Measurements from ENCODE around the gene LPO.
A peak's percentile ranks its signal among the peaks of the same experiment; 100 is the strongest.

LPO gene

DNA sequence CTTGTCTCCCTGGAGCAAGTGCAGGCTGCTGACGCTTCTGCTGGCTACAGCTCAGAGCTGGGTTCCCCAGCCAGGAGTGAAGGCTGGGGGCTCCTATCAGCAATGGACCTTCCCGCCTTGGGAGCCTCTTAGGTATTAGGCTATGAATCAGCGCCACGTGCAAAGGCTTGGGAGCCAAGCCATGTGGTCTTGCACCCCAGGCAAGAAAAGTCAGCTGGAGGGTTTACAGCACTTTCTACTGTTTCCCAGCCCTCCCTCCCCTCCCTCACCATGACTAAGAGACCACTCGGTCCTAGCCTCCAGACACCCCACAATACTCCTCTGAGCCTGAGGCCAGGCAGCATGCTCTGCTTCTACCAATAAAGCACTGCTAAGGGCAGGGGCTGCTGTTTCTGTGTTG, 33.6 kb upstream of the LPO start:
- Histone ChIP-seq H3K4me3 (ENCODE audit: low read depth in 1 of 5, low read length in 5 of 5) (no peak overlapping the region), H3K9ac (ENCODE audit: low read length in 5 of 5) (no peak overlapping the region), H3K4me1 (ENCODE audit: control insufficient read depth in 5 of 5, insufficient read depth in 5 of 5, low read length in 5 of 5) (no peaks in the 10 kb centered on the region), H3K36me3 (ENCODE audit: control insufficient read depth in 5 of 5, insufficient read depth in 5 of 5, low read length in 5 of 5) (peaks cover 7 to 46% (median 37%) of the 10 kb centered on the region in 5 donors), H3K27me3 (ENCODE audit: control insufficient read depth in 5 of 5, insufficient read depth in 4 of 5, low read length in 5 of 5) (peaks cover 0 to 6% (median 0%) of the 10 kb centered on the region in 5 donors), H3K27ac (ENCODE audit: low read depth, low read length) (no peak overlapping the region), H3K9me3 (ENCODE audit: control insufficient read depth in 5 of 5, low read length in 5 of 5) (no peaks in the 10 kb centered on the region)

DNA sequence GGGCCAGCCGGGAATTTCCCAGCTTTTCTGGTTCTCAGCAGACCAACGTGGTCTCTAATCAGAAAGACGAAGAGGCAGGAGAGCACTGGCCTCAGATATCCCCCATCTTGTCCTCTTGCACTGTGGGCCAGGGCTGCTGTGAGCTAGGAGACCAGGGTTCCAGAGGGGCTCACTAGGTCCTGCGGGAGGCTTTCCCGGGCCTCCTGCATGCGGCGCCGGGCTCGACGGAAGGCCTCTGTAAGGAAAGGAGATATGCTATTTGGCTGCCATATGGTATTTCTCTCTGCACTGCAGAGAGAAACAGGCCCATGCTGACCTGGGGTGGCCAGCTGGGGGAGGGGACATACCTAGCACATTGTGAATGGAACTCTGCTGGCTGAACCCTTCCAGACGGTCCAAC, 32.4 kb upstream of the LPO start:
- H3K36me3 ChIP-seq (ENCODE audit: control insufficient read depth in 5 of 5, insufficient read depth in 5 of 5, low read length in 5 of 5) = peaks cover 14 to 57% (median 48%) of the 10 kb centered on the region in 5 donors
- H3K4me1 ChIP-seq (ENCODE audit: control insufficient read depth in 5 of 5, insufficient read depth in 5 of 5, low read length in 5 of 5) = no peaks in the 10 kb centered on the region
- no peak overlapping the region for H3K4me3 ChIP-seq (ENCODE audit: low read depth in 1 of 5, low read length in 5 of 5)
- H3K9me3 ChIP-seq (ENCODE audit: control insufficient read depth in 5 of 5, low read length in 5 of 5) = no peaks in the 10 kb centered on the region
- no peak overlapping the region for H3K27ac ChIP-seq (ENCODE audit: low read depth, low read length)
- no peaks in the 10 kb centered on the region for H3K27me3 ChIP-seq (ENCODE audit: control insufficient read depth in 5 of 5, insufficient read depth in 4 of 5, low read length in 5 of 5)
- no peak overlapping the region for H3K9ac ChIP-seq (ENCODE audit: low read length in 5 of 5)

DNA sequence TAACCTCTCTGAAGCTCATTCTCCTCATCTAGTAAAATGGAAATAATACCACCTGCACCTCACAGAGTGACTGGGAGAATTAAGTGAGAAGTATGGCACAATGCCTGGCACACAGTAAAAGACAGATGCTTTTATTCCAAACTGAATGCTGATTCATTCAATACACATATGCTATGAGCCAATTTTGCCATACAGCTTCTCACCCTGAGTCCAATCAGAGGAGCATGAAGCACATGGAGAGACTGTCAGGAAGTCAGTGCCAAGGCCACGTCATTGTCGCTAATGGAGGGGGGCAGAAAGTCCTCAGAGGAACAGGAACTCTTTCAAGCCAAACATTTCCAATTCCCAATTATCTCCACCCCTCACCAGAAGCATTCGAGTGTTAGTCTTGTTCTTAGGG, 30.9 kb upstream of the LPO start:
- no peak overlapping the region for H3K4me3 ChIP-seq (ENCODE audit: low read depth in 1 of 5, low read length in 5 of 5)
- no peaks in the 10 kb centered on the region for H3K4me1 ChIP-seq (ENCODE audit: control insufficient read depth in 5 of 5, insufficient read depth in 5 of 5, low read length in 5 of 5)
- H3K9me3 ChIP-seq (ENCODE audit: control insufficient read depth in 5 of 5, low read length in 5 of 5) = no peaks in the 10 kb centered on the region
- H3K36me3 ChIP-seq (ENCODE audit: control insufficient read depth in 5 of 5, insufficient read depth in 5 of 5, low read length in 5 of 5) = peaks cover 18 to 69% (median 56%) of the 10 kb centered on the region in 5 donors
- no peak overlapping the region for H3K27ac ChIP-seq (ENCODE audit: low read depth, low read length)
- H3K9ac ChIP-seq (ENCODE audit: low read length in 5 of 5) = no peak overlapping the region
- H3K27me3 ChIP-seq (ENCODE audit: control insufficient read depth in 5 of 5, insufficient read depth in 4 of 5, low read length in 5 of 5) = no peaks in the 10 kb centered on the region

DNA sequence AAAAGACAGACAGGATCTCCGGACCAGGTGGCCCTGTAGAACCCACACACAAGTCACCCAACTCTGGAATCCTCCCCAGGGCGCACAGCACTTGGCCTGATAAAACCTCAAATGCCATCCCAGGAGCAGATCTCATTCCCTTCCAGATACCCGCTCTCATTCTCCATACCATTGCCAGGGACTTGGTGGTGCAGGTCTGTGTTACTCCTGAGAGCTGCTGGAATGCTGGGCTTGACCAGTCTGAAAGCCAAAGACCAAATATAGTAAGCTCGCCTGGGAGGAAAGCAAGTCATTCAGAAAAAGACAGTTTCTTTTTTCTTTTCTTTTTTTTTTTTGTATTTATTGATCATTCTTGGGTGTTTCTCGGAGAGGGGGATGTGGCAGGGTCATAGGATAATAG, 30.0 kb upstream of the LPO start:
- no peaks in the 10 kb centered on the region for H3K4me1 ChIP-seq (ENCODE audit: control insufficient read depth in 5 of 5, insufficient read depth in 5 of 5, low read length in 5 of 5)
- no peaks in the 10 kb centered on the region for H3K27me3 ChIP-seq (ENCODE audit: control insufficient read depth in 5 of 5, insufficient read depth in 4 of 5, low read length in 5 of 5)
- no peak overlapping the region for H3K4me3 ChIP-seq (ENCODE audit: low read depth in 1 of 5, low read length in 5 of 5)
- H3K9ac ChIP-seq (ENCODE audit: low read length in 5 of 5) = no peak overlapping the region
- peaks cover 20 to 78% (median 65%) of the 10 kb centered on the region in 5 donors for H3K36me3 ChIP-seq (ENCODE audit: control insufficient read depth in 5 of 5, insufficient read depth in 5 of 5, low read length in 5 of 5)
- H3K27ac ChIP-seq (ENCODE audit: low read depth, low read length) = no peak overlapping the region
- H3K9me3 ChIP-seq (ENCODE audit: control insufficient read depth in 5 of 5, low read length in 5 of 5) = no peaks in the 10 kb centered on the region

DNA sequence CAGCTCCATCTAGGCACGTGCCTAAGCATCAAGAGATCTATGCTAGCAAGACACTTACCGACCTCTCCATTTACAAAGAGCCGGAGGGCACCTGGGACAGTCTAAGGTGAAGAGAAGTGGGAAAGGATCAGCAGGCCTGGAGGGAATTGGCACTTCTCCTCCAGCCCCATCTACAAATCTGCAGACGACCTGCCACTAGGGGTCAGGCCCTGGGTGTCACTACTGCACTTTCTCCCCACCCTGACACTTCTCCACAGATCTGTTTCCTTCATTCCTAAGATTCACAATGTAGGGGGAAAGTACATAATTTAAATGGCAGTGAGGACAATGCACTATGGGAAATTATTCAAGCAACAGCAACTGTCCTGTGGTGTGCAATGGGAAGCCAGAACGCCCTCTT, 27.5 kb upstream of the LPO start:
- no peak overlapping the region for H3K9ac ChIP-seq (ENCODE audit: low read length in 5 of 5)
- peaks cover 28 to 88% (median 80%) of the 10 kb centered on the region in 5 donors for H3K36me3 ChIP-seq (ENCODE audit: control insufficient read depth in 5 of 5, insufficient read depth in 5 of 5, low read length in 5 of 5)
- no peak overlapping the region for H3K4me3 ChIP-seq (ENCODE audit: low read depth in 1 of 5, low read length in 5 of 5)
- no peaks in the 10 kb centered on the region for H3K27me3 ChIP-seq (ENCODE audit: control insufficient read depth in 5 of 5, insufficient read depth in 4 of 5, low read length in 5 of 5)
- H3K4me1 ChIP-seq (ENCODE audit: control insufficient read depth in 5 of 5, insufficient read depth in 5 of 5, low read length in 5 of 5) = no peaks in the 10 kb centered on the region
- no peaks in the 10 kb centered on the region for H3K9me3 ChIP-seq (ENCODE audit: control insufficient read depth in 5 of 5, low read length in 5 of 5)
- no peak overlapping the region for H3K27ac ChIP-seq (ENCODE audit: low read depth, low read length)

DNA sequence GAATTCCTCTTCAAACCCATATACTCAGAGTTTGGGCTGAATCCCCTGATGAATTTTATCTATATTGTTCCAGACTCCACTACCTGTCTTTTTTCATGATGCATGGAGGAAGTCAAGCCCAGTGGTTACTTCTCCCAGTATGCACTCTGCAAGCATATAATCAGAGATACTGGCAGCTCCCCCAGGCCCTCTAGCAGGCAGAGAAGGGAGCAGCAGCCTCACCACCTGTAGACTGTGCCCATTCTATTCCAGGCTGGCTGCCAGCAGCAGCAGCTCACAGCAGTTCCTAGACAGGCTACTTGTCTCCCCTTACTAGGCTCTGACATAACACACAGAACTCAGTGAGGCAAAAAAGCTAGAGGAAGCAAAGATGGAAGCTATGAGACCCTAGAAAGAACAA, 22.7 kb upstream of the LPO start:
- no peak overlapping the region for H3K27ac ChIP-seq (ENCODE audit: low read depth, low read length)
- H3K4me3 ChIP-seq (ENCODE audit: low read depth in 1 of 5, low read length in 5 of 5) = no peak overlapping the region
- no peak overlapping the region for H3K9ac ChIP-seq (ENCODE audit: low read length in 5 of 5)
- H3K27me3 ChIP-seq (ENCODE audit: control insufficient read depth in 5 of 5, insufficient read depth in 4 of 5, low read length in 5 of 5) = no peaks in the 10 kb centered on the region
- H3K4me1 ChIP-seq (ENCODE audit: control insufficient read depth in 5 of 5, insufficient read depth in 5 of 5, low read length in 5 of 5) = peaks cover 5 to 14% (median 13%) of the 10 kb centered on the region in 5 donors
- H3K9me3 ChIP-seq (ENCODE audit: control insufficient read depth in 5 of 5, low read length in 5 of 5) = no peaks in the 10 kb centered on the region
- peaks cover 15 to 52% (median 46%) of the 10 kb centered on the region in 5 donors for H3K36me3 ChIP-seq (ENCODE audit: control insufficient read depth in 5 of 5, insufficient read depth in 5 of 5, low read length in 5 of 5)

DNA sequence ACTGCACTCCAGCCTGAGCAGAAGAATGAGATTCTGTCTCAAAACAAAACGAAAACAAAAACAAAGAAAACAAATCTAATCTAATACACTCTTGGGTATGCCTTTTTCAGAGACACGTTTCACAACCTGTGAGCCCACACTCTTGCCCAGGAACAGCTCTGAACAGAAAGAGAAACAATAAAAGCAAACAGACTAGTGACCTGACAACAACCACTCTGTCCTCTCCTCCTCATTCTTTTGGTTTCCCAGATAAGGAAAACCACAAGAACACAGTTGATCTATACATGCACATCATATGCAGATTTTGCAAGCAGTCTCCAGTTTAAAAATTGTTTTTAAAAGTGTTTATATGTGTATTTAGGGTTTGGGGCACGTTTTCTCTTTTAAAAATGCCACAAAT, 20.6 kb upstream of the LPO start:
- peaks cover 11 to 34% (median 32%) of the 10 kb centered on the region in 5 donors for H3K36me3 ChIP-seq (ENCODE audit: control insufficient read depth in 5 of 5, insufficient read depth in 5 of 5, low read length in 5 of 5)

DNA sequence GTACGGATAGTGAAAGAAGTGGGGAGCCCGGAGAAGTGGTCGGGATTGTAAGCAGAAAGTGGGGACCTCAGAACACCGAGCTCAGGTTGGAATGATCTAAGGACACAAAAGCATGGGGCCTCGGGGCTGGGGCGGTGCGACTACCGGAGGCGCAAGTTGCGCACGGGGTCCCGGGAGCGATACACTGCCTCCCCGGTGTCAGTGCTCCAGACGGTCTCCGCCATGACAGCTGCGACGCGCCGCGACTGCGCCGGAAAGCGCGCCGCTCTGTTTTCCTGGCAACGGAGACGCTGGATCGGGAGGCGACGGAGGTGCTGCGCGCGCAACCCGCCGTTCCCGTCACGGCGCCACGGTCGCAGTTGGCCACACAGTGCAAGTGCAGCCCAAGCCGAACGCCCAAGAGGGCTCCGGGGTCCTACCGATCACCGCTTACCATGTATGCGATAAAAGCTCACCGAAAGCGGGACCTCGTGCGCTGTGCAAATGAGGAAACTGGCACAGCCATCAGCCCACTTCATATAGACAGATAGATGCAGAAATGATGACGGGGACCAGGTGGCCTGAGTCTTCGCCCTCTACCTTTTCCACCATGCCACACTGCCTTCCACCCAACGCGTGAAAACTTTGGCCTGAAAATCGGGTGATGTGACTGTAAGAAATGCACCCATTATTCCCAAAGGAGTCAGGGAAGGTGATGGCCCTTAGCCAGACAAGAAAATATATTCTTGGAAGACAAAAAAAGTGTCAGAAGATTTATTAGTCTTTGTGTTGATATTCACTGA, 19.2 kb upstream of the LPO start, which contains the start of gene MKS1:
MKS1 (minus strand) TSS at position 249 of the 782 bp plus-strand sequence; CDS start at position 224, 25 bp downstream.
- Histone ChIP-seq H3K36me3 (ENCODE audit: control insufficient read depth in 5 of 5, insufficient read depth in 5 of 5, low read length in 5 of 5) (peaks cover 2 to 20% (median 17%) of the 10 kb centered on the region in 5 donors), H3K27ac (ENCODE audit: low read depth, low read length) (peak within 1 kb of the TSS; percentile 65), H3K9ac (ENCODE audit: low read length in 5 of 5) (peak within 1 kb of the TSS; percentile 49 to 93 (median 90)), H3K27me3 (ENCODE audit: control insufficient read depth in 5 of 5, insufficient read depth in 4 of 5, low read length in 5 of 5) (no peaks in the 10 kb centered on the region), H3K4me3 (ENCODE audit: low read depth in 1 of 5, low read length in 5 of 5) (peak within 1 kb of the TSS; percentile 74 to 99 (median 96)), H3K9me3 (ENCODE audit: control insufficient read depth in 5 of 5, low read length in 5 of 5) (no peaks in the 10 kb centered on the region), H3K4me1 (ENCODE audit: control insufficient read depth in 5 of 5, insufficient read depth in 5 of 5, low read length in 5 of 5) (peaks cover 5 to 14% (median 13%) of the 10 kb centered on the region in 5 donors)

More for the DNA sequence above, 20.6 kb upstream of the LPO start:
- no peak overlapping the region for H3K27ac ChIP-seq (ENCODE audit: low read depth, low read length)
- no peaks in the 10 kb centered on the region for H3K9me3 ChIP-seq (ENCODE audit: control insufficient read depth in 5 of 5, low read length in 5 of 5)
- no peaks in the 10 kb centered on the region for H3K27me3 ChIP-seq (ENCODE audit: control insufficient read depth in 5 of 5, insufficient read depth in 4 of 5, low read length in 5 of 5)
- no peak overlapping the region for H3K9ac ChIP-seq (ENCODE audit: low read length in 5 of 5)
- H3K4me1 ChIP-seq (ENCODE audit: control insufficient read depth in 5 of 5, insufficient read depth in 5 of 5, low read length in 5 of 5) = peaks cover 5 to 14% (median 13%) of the 10 kb centered on the region in 5 donors
- no peak overlapping the region for H3K4me3 ChIP-seq (ENCODE audit: low read depth in 1 of 5, low read length in 5 of 5)

DNA sequence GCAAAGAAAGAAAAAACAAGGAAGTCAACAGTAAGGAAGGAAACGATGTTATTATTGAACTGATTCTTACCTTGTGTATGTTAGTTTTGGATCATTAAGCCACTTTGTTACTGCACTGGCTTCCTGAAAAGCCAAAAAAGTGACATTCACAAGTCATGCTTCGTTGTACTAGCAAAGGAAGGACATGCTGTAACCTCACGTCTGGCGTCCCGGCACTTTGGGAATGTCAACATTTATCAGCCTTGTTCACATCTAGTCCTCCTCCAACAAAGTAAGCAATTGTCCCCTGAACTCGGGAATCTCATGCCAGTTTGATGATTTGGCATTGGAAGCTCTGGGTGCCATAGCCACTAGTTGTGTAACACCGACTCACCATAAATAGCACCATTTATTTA, 18.6 kb upstream of the LPO start:
- Histone ChIP-seq H3K9me3 (ENCODE audit: control insufficient read depth in 5 of 5, low read length in 5 of 5) (no peaks in the 10 kb centered on the region), H3K9ac (ENCODE audit: low read length in 5 of 5) (peak overlapping the region in 1 of 5 donors; percentile 22), H3K27ac (ENCODE audit: low read depth, low read length) (no peak overlapping the region), H3K4me3 (ENCODE audit: low read depth in 1 of 5, low read length in 5 of 5) (peak overlapping the region; percentile 74 to 97 (median 96)), H3K27me3 (ENCODE audit: control insufficient read depth in 5 of 5, insufficient read depth in 4 of 5, low read length in 5 of 5) (no peaks in the 10 kb centered on the region), H3K36me3 (ENCODE audit: control insufficient read depth in 5 of 5, insufficient read depth in 5 of 5, low read length in 5 of 5) (peaks cover 2 to 16% (median 15%) of the 10 kb centered on the region in 5 donors), H3K4me1 (ENCODE audit: control insufficient read depth in 5 of 5, insufficient read depth in 5 of 5, low read length in 5 of 5) (peaks cover 5 to 14% (median 13%) of the 10 kb centered on the region in 5 donors)

DNA sequence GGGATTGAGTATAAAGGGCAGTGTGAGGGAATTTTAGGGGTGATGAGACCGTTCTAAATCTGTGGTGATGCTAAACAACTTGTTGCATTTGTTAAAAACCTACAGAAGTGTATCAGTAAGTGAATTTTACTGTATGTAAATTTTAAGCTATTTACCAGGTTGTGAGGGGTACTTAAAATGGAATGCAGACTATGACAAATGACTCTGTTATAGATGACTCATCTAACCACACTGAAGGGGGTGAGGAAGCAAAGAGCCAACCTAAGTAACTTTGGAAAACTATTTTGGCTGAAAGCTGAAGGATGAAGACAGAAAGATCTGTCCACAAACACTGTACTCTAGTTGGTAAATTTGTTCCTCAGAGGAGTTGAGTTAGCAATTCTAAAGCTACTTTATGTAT, 14.1 kb upstream of the LPO start:
- no peaks in the 10 kb centered on the region for H3K36me3 ChIP-seq (ENCODE audit: control insufficient read depth in 5 of 5, insufficient read depth in 5 of 5, low read length in 5 of 5)
- H3K27ac ChIP-seq (ENCODE audit: low read depth, low read length) = no peak overlapping the region
- H3K9ac ChIP-seq (ENCODE audit: low read length in 5 of 5) = no peak overlapping the region
- peaks cover 4 to 7% (median 7%) of the 10 kb centered on the region in 5 donors for H3K4me1 ChIP-seq (ENCODE audit: control insufficient read depth in 5 of 5, insufficient read depth in 5 of 5, low read length in 5 of 5)
- peaks cover 0 to 5% (median 0%) of the 10 kb centered on the region in 5 donors for H3K27me3 ChIP-seq (ENCODE audit: control insufficient read depth in 5 of 5, insufficient read depth in 4 of 5, low read length in 5 of 5)
- H3K4me3 ChIP-seq (ENCODE audit: low read depth in 1 of 5, low read length in 5 of 5) = no peak overlapping the region
- no peaks in the 10 kb centered on the region for H3K9me3 ChIP-seq (ENCODE audit: control insufficient read depth in 5 of 5, low read length in 5 of 5)
